ENCODE measurements around the gene B3GNT8.

DNA sequence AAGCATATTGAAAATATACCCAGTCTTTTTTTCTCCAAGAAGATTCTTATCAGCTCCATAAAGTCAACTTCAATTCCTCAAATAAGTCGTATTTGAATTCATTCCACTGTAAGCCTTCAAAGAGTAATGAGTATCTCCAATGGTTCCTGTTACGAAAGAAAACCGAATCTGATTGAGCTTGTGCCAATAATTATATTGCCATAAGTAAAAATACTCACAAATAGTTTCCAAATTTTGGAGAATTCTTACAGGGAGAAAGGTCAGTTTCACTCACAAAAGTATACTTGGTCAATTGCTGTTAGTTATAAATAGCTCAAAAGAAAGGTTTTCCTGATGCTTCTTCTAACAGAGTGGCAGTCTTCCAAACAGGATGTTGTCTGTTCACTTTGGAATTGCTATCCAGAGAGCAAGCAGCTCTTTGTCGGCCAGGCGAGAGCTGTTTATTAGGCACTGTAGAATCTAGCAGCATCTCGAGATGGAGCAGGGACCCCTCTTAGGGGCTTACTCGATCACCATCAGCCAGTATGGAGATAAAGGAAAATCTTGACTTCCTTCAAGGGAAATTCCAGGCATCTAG, 29.3 kb upstream of the B3GNT8 start:
- TF ChIP-seq, protein P1, sequence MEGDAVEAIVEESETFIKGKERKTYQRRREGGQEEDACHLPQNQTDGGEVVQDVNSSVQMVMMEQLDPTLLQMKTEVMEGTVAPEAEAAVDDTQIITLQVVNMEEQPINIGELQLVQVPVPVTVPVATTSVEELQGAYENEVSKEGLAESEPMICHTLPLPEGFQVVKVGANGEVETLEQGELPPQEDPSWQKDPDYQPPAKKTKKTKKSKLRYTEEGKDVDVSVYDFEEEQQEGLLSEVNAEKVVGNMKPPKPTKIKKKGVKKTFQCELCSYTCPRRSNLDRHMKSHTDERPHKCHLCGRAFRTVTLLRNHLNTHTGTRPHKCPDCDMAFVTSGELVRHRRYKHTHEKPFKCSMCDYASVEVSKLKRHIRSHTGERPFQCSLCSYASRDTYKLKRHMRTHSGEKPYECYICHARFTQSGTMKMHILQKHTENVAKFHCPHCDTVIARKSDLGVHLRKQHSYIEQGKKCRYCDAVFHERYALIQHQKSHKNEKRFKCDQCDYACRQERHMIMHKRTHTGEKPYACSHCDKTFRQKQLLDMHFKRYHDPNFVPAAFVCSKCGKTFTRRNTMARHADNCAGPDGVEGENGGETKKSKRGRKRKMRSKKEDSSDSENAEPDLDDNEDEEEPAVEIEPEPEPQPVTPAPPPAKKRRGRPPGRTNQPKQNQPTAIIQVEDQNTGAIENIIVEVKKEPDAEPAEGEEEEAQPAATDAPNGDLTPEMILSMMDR (IDR thresholded peaks at IDR 0.05; ENCODE audit: insufficient read depth, low read depth, low read length), result no peak
- no peak for TF ChIP-seq EZH2 (IDR thresholded peaks at IDR 0.05; ENCODE audit: insufficient read depth, low read length)

All from astrocyte (in vitro differentiated cells and primary cell).